A549 (cell line): ENCODE measurements around the gene SPTB. TPM values are rescaled to one million over a fixed set of nuclear protein-coding genes. Genes with fewer than 3 reads are reported as not detected.

Source experiments
- ATAC-seq, 2 experiments: fragments of 200-7000 bp in 1 of 2; fragments of >200 bp in 1 of 2; cut with Nextera tagmentation in 1 of 2; cut with Tn5 transposase in 1 of 2; 3 replicates each; pipeline versions ENCODE4 v1.8.0 to v1.9.1; 2018 to 2020; ENCODE audit warnings: mild to moderate bottlenecking in 1 of 2, moderate library complexity in 1 of 2
- CTCF ChIA-PET: fragments of 300-600 bp; sonication (Branson Sonifier 250); formaldehyde crosslinking; extraction: SDS; loops from one replicate; lab custom pipeline; 2021; ENCODE audit warnings: antibody characterized with exemption, inconsistent platforms; lab: Yijun Ruan, JAX
- POLR2A ChIA-PET: fragments of 350-600 bp; formaldehyde crosslinking; extraction: SDS; loops from one replicate; lab custom pipeline; 2021; ENCODE audit warnings: antibody characterized with exemption, inconsistent platforms; lab: Yijun Ruan, JAX
- DNase-seq, 2 experiments: peaks; one replicate each; pipeline versions ENCODE4 v3.0.0 to v3.0.0-alpha.2; 2011 to 2016; ENCODE audit warnings: low read depth in 1 of 2, low spot score in 1 of 2
- FAIRE-seq: peaks from 2 replicates; lab custom pipeline; 2011; peaks lifted over from hg19 to GRCh38; lab: Jason Lieb, UNC
- H3K27ac ChIP-seq, 2 experiments: fragments of >200 bp; sonication (Bioruptor Twin); formaldehyde crosslinking; 3 replicates each; pipeline ENCODE4 v1.5.1; 2016 to 2017
- H3K4me1 ChIP-seq: fragments of >200 bp; sonication (Bioruptor Twin); formaldehyde crosslinking; 3 replicates; pipeline ENCODE4 v1.6.1; 2016
- H3K4me2 ChIP-seq: fragments of >200 bp; sonication (Bioruptor Twin); formaldehyde crosslinking; 3 replicates; pipeline ENCODE4 v1.6.1; 2016
- H3K4me3 ChIP-seq: fragments of >200 bp; sonication (Bioruptor Twin); formaldehyde crosslinking; 3 replicates; pipeline ENCODE4 v1.5.1; 2016
- H3K9me3 ChIP-seq: fragments of >200 bp; sonication (Bioruptor Twin); formaldehyde crosslinking; 3 replicates; pipeline ENCODE4 v1.6.1; 2016
- CHD4 ChIP-seq: fragments of 200-600 bp; sonication (generic); IDR thresholded peaks from 2 replicates; pipeline ENCODE4 v1.6.1; 2016; ENCODE audit warnings: antibody characterized with exemption, mild to moderate bottlenecking, borderline replicate concordance
- EHF ChIP-seq: fragments of 250-450 bp; sonication (Bioruptor Pico); IDR thresholded peaks from 2 replicates; pipeline ENCODE4 v1.5.0; 2020; ENCODE audit warnings: mild to moderate bottlenecking
- HOXA7 ChIP-seq: fragments of 250-450 bp; sonication (Bioruptor Pico); IDR thresholded peaks from 2 replicates; pipeline ENCODE4 v1.5.0; 2020; ENCODE audit warnings: mild to moderate bottlenecking, moderate library complexity
- HOXB13 ChIP-seq: fragments of 250-450 bp; sonication (Bioruptor Pico); IDR thresholded peaks from 2 replicates; pipeline ENCODE4 v1.5.0; 2020; ENCODE audit warnings: low read depth, mild to moderate bottlenecking, moderate library complexity
- JUN ChIP-seq, 2 experiments: fragments of >200 bp; sonication (Bioruptor Twin); formaldehyde crosslinking; IDR thresholded peaks; 2 replicates in 1 of 2; 3 replicates in 1 of 2; pipeline ENCODE4 v1.6.1; 2016 to 2017
- KDM1A ChIP-seq: fragments of 200-600 bp; sonication (generic); IDR thresholded peaks from 2 replicates; pipeline ENCODE4 v1.6.1; 2016; ENCODE audit warnings: low read depth, mild to moderate bottlenecking
- NFE2L2 ChIP-seq: fragments of 150-350 bp; conservative IDR thresholded peaks from 2 replicates; pipeline ENCODE4 v1.6.1; 2014; ENCODE audit warnings: low read length
- RAD21 ChIP-seq, 2 experiments: fragments of >200 bp in 1 of 2; sonication (Bioruptor Twin) in 1 of 2; formaldehyde crosslinking in 1 of 2; IDR thresholded peaks in 1 of 2; conservative IDR thresholded peaks in 1 of 2; 2 replicates in 1 of 2; 3 replicates in 1 of 2; pipeline ENCODE4 v1.6.1; 2012 to 2018; ENCODE audit warnings: inconsistent platforms in 1 of 2
- TFCP2L1 ChIP-seq: fragments of 250-450 bp; sonication (Bioruptor Pico); IDR thresholded peaks from 2 replicates; pipeline ENCODE4 v1.5.0; 2021; ENCODE audit warnings: mild to moderate bottlenecking
- TP53 ChIP-seq: fragments of 250-450 bp; sonication (Bioruptor Pico); IDR thresholded peaks from 2 replicates; pipeline ENCODE4 v1.5.0; 2021; ENCODE audit warnings: mild to moderate bottlenecking, moderate library complexity
- ZC3H11A ChIP-seq: fragments of 450-650 bp; IDR thresholded peaks from 2 replicates; pipeline ENCODE4 v1.6.1; 2014; ENCODE audit warnings: antibody characterized with exemption, mild to moderate bottlenecking
- ZFP36 ChIP-seq: fragments of 450-650 bp; IDR thresholded peaks from 2 replicates; pipeline ENCODE4 v1.6.1; 2014; ENCODE audit warnings: borderline replicate concordance; ENCODE audit not compliant: partially characterized antibody
- WGBS: methylation state at CpG from one replicate; pipeline ENCODE4 v1.1.6; 2017; ENCODE audit errors: missing lambda C conversion rate; 5-methylcytosine and 5-hydroxymethylcytosine counted together
- polyA plus RNA-seq, 4 experiments: library from polyadenylated mRNA; depleted of rRNA in 3 of 4; stranded (reverse); fragments of >200 nt; fragmentation: RNase III in 1 of 4; extraction: RNeasy Plus Mini Kit Qiagen cat#74134 plus additional on column Dnase treatment in 1 of 4; gene quantifications; 2 replicates in 3 of 4; 3 replicates in 1 of 4; pipeline ENCODE4 v1.2.3, GENCODE V29; 2011 to 2017
- TF ChIP-seq, protein P1 (sequence below): fragments of >200 bp; sonication (Bioruptor Twin); formaldehyde crosslinking; IDR thresholded peaks from 3 replicates; pipeline ENCODE4 v1.5.1; 2016
- TF ChIP-seq, protein P2 (sequence below): fragments of 200-600 bp; sonication (generic); IDR thresholded peaks from 2 replicates; pipeline ENCODE4 v1.6.1; 2016; ENCODE audit warnings: antibody characterized with exemption, mild to moderate bottlenecking, moderate library complexity
- TF ChIP-seq, protein P3 (sequence below): IDR thresholded peaks from 2 replicates; pipeline ENCODE4 v1.6.1; 2012; ENCODE audit warnings: low read depth, borderline replicate concordance
- TF ChIP-seq, protein P4 (sequence below): fragments of >200 bp; sonication (Bioruptor Twin); formaldehyde crosslinking; IDR thresholded peaks from 3 replicates; pipeline ENCODE4 v1.6.1; 2016
- TF ChIP-seq, protein P5 (sequence below): fragments of 250-450 bp; sonication (Bioruptor Pico); IDR thresholded peaks from 2 replicates; pipeline ENCODE4 v1.5.0; 2021; ENCODE audit warnings: mild to moderate bottlenecking, moderate library complexity, borderline replicate concordance
- TF ChIP-seq, protein P6 (sequence below): IDR thresholded peaks from 2 replicates; pipeline ENCODE4 v1.6.1; 2012

The SPTB gene
- polyA plus RNA-seq, 2 of the 4 experiments (the other 2 are of a cell fraction), result 0.27 to 2.1 TPM

- no peak for ATAC-seq
- FAIRE-seq, result no peak
- Histone ChIP-seq H3K4me3 (no peak overlapping the region), H3K27ac (no peak overlapping the region), H3K4me1 (peaks cover 49% of the 10 kb centered on the region), H3K9me3 (peaks cover 25% of the 10 kb centered on the region), H3K4me2 (no peak overlapping the region)
- TF ChIP-seq, protein P1, sequence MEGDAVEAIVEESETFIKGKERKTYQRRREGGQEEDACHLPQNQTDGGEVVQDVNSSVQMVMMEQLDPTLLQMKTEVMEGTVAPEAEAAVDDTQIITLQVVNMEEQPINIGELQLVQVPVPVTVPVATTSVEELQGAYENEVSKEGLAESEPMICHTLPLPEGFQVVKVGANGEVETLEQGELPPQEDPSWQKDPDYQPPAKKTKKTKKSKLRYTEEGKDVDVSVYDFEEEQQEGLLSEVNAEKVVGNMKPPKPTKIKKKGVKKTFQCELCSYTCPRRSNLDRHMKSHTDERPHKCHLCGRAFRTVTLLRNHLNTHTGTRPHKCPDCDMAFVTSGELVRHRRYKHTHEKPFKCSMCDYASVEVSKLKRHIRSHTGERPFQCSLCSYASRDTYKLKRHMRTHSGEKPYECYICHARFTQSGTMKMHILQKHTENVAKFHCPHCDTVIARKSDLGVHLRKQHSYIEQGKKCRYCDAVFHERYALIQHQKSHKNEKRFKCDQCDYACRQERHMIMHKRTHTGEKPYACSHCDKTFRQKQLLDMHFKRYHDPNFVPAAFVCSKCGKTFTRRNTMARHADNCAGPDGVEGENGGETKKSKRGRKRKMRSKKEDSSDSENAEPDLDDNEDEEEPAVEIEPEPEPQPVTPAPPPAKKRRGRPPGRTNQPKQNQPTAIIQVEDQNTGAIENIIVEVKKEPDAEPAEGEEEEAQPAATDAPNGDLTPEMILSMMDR, result no peak
- TF ChIP-seq HOXA7 (CRISPR knock-in tag) (no peak), RAD21 (conservative IDR thresholded peaks at IDR 0.05 in 1 of 2, IDR thresholded peaks at IDR 0.05 in 1 of 2) (no peak), KDM1A (no peak)
- TF ChIP-seq, protein P2, sequence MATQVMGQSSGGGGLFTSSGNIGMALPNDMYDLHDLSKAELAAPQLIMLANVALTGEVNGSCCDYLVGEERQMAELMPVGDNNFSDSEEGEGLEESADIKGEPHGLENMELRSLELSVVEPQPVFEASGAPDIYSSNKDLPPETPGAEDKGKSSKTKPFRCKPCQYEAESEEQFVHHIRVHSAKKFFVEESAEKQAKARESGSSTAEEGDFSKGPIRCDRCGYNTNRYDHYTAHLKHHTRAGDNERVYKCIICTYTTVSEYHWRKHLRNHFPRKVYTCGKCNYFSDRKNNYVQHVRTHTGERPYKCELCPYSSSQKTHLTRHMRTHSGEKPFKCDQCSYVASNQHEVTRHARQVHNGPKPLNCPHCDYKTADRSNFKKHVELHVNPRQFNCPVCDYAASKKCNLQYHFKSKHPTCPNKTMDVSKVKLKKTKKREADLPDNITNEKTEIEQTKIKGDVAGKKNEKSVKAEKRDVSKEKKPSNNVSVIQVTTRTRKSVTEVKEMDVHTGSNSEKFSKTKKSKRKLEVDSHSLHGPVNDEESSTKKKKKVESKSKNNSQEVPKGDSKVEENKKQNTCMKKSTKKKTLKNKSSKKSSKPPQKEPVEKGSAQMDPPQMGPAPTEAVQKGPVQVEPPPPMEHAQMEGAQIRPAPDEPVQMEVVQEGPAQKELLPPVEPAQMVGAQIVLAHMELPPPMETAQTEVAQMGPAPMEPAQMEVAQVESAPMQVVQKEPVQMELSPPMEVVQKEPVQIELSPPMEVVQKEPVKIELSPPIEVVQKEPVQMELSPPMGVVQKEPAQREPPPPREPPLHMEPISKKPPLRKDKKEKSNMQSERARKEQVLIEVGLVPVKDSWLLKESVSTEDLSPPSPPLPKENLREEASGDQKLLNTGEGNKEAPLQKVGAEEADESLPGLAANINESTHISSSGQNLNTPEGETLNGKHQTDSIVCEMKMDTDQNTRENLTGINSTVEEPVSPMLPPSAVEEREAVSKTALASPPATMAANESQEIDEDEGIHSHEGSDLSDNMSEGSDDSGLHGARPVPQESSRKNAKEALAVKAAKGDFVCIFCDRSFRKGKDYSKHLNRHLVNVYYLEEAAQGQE, result no peak
- TF ChIP-seq, protein P3, sequence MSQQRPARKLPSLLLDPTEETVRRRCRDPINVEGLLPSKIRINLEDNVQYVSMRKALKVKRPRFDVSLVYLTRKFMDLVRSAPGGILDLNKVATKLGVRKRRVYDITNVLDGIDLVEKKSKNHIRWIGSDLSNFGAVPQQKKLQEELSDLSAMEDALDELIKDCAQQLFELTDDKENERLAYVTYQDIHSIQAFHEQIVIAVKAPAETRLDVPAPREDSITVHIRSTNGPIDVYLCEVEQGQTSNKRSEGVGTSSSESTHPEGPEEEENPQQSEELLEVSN, result no peak
- TF ChIP-seq, protein P4, sequence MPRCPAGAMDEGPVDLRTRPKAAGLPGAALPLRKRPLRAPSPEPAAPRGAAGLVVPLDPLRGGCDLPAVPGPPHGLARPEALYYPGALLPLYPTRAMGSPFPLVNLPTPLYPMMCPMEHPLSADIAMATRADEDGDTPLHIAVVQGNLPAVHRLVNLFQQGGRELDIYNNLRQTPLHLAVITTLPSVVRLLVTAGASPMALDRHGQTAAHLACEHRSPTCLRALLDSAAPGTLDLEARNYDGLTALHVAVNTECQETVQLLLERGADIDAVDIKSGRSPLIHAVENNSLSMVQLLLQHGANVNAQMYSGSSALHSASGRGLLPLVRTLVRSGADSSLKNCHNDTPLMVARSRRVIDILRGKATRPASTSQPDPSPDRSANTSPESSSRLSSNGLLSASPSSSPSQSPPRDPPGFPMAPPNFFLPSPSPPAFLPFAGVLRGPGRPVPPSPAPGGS, result no peak
- 89% methylated on average over 5 of the region's 5 CpGs for WGBS
- CTCF ChIA-PET, result interaction anchor here (1.2 to 1.4 kb wide), 3 partner anchors 23 to 74 kb away, joined by 3 to 5 read pairs (median 3); no protein-coding TSS in a partner anchor
- DNase-seq, result no peak
- POLR2A ChIA-PET, result no interaction called here
Observed at GRCh38 chr14:64711039-64711438, 168.7 kb downstream of the SPTB start.

GRCh38 chr14:64709126-64709525 lies 170.6 kb downstream of the SPTB start:
- Histone ChIP-seq H3K9me3 (peaks cover 21% of the 10 kb centered on the region), H3K4me2 (peak overlapping the region; percentile 96), H3K4me1 (peaks cover 43% of the 10 kb centered on the region), H3K27ac (peak overlapping the region; percentile 90 to 95; a peak in 4 of 6 replicates), H3K4me3 (no peak overlapping the region)
- FAIRE-seq, result no peak
- ATAC-seq, result no peak
- CTCF ChIA-PET, result interaction anchor here (0.7 to 5.1 kb wide), 5 partner anchors 16 to 183 kb away, joined by 3 to 29 read pairs (median 11); no protein-coding TSS in a partner anchor
- 94% methylated on average over 5 of the region's 5 CpGs for WGBS
- no peak for DNase-seq
- POLR2A ChIA-PET, result interaction anchor here (0.6 to 1.9 kb wide), 2 partner anchors 11 to 53 kb away, joined by 3 to 5 read pairs; no protein-coding TSS in a partner anchor
- no peak for TF ChIP-seq KDM1A
- no peak for TF ChIP-seq ZFP36
- TF ChIP-seq, protein P4, result no peak
- no peak for TF ChIP-seq TP53 (CRISPR knock-in tag)
- TF ChIP-seq TFCP2L1 (CRISPR knock-in tag), result no peak
- no peak for TF ChIP-seq ZC3H11A
- TF ChIP-seq, protein P5, sequence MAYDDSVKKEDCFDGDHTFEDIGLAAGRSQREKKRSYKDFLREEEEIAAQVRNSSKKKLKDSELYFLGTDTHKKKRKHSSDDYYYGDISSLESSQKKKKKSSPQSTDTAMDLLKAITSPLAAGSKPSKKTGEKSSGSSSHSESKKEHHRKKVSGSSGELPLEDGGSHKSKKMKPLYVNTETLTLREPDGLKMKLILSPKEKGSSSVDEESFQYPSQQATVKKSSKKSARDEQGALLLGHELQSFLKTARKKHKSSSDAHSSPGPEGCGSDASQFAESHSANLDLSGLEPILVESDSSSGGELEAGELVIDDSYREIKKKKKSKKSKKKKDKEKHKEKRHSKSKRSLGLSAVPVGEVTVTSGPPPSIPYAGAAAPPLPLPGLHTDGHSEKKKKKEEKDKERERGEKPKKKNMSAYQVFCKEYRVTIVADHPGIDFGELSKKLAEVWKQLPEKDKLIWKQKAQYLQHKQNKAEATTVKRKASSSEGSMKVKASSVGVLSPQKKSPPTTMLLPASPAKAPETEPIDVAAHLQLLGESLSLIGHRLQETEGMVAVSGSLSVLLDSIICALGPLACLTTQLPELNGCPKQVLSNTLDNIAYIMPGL, result no peak
- TF ChIP-seq, protein P6, sequence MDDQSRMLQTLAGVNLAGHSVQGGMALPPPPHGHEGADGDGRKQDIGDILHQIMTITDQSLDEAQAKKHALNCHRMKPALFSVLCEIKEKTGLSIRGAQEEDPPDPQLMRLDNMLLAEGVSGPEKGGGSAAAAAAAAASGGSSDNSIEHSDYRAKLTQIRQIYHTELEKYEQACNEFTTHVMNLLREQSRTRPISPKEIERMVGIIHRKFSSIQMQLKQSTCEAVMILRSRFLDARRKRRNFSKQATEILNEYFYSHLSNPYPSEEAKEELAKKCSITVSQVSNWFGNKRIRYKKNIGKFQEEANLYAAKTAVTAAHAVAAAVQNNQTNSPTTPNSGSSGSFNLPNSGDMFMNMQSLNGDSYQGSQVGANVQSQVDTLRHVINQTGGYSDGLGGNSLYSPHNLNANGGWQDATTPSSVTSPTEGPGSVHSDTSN, result no peak
- no peak for TF ChIP-seq EHF (CRISPR knock-in tag)
- no peak for TF ChIP-seq NFE2L2
- no peak for TF ChIP-seq HOXA7 (CRISPR knock-in tag)
- TF ChIP-seq CHD4, result no peak
- no peak for TF ChIP-seq RAD21 (conservative IDR thresholded peaks at IDR 0.05 in 1 of 2, IDR thresholded peaks at IDR 0.05 in 1 of 2)
- TF ChIP-seq JUN (IDR thresholded peaks at IDR 0.05), result no peak
- no peak for TF ChIP-seq HOXB13 (CRISPR knock-in tag)
